Stimulated activated CD4-positive, alpha-beta T cell treated with anti-CD3 and anti-CD28 coated beads, TNF-alpha, amount 100 ng/mL, for 48 hours (primary cell): ENCODE results near the gene TLCD3B.
"Not testable (repeated sequence)": the region's sequence is repeated elsewhere in the genome, so short reads cannot be mapped to it uniquely, and the experiment has no call there.

Experiments used
- DNase-seq, 3 donors: peaks; one replicate each; pipeline ENCODE4 v3.0.0-alpha.2; 2020; ENCODE audit warnings: low read depth in 3 of 3

The TLCD3B gene

GRCh38 chr16:30025574-30025973, 5.5 kb downstream of the TLCD3B start:
- no peak for DNase-seq

- DNase-seq, result no peak
Observed at GRCh38 chr16:30025156-30025555, 5.9 kb downstream of the TLCD3B start.

- DNase-seq, result no peak
Observed at GRCh38 chr16:30024451-30024850, 6.6 kb downstream of the TLCD3B start.

DNA sequence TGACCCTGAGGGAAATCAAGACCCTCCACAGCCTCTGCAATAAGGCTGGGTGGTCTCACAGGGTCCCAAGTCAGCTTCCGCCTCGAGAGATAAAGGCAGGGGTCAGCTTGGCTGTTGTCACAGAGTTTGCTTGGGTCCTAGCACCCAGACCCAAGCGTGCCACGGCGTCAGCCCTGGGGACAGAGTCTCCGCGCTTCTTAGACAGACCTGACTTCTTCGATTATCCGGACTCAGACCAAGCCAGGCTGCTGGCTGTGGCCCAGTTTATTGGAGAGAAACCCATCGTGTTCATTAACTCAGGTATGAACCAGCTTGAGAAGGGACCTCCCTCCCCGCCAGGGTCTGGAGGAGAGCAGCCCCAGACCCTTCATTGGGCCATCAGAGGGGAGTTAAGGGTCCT, 7.5 kb downstream of the TLCD3B start:
- no peak for DNase-seq

DNA sequence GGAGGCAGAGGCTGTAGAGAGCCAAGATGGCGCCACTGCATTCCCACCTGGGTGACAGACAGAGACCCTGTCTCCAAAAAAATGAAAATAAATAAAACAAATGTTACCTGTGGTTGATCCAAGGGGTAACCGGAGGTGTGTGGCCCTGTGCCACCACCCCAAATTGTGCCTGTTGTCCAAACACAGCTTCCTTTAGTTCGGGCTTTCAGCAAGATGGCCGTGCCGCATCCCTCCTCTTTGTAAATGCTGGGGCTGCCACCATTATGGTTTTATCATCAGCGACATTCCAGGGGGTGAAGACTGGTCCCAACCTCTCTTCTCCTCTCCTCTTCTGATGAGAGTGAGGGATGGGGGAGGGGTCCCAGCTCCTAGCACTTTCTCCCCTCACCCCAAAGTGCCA, 8.2 kb downstream of the TLCD3B start, which contains the start of gene C16orf92:
Gene C16orf92, plus strand, starts transcription at position 312 of the 400 bp plus-strand sequence. CDS start 143 bp downstream, outside the sequence.
- DNase-seq, result no peak

DNA sequence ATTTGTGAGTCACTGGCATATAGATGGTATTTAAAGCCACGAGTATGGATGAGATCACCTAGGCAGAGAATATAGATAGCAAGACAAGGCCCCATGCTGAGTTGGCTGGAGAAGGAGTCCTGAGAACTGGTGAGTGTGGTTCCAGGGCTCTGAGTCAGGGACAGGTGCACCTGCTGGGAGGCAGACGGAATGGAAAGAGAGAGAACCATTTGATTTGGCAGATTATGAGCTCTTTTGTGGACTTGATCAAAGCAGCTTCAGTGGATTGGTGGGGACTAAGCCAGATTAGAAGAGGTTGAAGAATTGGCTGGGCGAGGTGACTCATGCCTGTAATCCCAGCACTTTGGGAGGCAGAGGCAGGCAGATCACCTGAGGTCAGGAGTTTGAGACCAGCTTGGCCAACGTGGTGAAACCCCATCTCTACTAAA, 12.3 kb downstream of the TLCD3B start:
- no peak for DNase-seq

DNA sequence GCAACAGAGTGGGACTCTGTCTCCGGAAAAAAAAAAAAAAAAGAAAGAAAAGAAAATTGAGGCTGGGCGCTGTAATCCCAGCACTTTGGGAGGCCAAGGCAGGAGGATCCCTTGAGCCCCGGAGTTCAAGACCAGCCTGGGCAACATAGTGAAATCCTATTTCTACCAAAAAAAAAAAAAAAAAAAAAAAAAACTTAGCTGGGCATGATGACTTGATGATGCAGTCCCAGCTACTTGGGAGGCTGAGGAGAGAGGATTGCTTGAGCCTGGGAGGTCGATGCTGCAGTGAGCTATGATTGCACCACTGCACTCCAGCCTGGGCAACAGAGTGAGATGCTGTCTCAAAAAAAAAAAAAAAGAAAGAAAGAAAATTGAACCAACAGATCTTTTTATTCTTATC, 13.1 kb downstream of the TLCD3B start:
- DNase-seq, result not testable (repeated sequence)

DNA sequence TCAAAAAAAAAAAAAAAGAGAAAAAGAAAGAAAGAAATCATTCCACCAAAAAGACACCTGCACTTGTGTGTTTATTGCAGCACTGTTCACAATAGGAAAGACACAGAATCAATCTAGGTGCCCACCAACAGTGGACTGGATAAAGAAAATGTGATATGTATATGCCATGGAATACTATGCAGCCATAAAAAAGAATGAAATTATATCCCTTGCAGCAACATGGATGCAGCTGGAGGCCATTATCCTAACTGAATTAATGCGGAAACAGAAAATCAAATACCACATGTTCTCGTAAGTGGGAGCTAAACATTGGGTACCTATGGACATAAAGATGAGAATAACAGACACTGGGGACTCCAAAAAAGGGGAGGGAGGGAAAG, 13.8 kb downstream of the TLCD3B start:
- no peak for DNase-seq

GRCh38 chr16:30016555-30017276, 14.4 kb downstream of the TLCD3B start:
- DNase-seq, result no peak

GRCh38 chr16:30015450-30015849, 15.6 kb downstream of the TLCD3B start:
- not testable (repeated sequence) for DNase-seq

DNA sequence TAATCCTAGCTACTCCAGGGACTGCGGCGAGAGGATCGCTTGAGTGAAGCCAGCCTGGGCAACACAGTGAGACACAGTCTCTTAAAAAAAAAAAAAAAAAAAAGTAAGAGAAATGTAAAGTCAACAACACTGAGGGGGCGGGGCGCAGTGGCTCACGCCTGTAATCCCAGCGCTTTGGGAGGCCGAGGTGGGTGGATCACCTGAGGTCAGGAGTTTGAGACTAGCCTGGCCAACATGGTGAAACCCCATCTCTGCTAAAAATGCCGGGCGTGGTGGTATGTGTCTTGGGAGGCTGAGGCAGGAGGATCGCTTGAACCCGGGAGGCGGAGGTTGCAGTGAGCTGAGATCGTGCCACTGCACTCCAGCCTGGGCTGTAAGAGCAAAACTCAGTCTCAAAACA, 18.5 kb downstream of the TLCD3B start:
- DNase-seq, result not testable (repeated sequence)

DNA sequence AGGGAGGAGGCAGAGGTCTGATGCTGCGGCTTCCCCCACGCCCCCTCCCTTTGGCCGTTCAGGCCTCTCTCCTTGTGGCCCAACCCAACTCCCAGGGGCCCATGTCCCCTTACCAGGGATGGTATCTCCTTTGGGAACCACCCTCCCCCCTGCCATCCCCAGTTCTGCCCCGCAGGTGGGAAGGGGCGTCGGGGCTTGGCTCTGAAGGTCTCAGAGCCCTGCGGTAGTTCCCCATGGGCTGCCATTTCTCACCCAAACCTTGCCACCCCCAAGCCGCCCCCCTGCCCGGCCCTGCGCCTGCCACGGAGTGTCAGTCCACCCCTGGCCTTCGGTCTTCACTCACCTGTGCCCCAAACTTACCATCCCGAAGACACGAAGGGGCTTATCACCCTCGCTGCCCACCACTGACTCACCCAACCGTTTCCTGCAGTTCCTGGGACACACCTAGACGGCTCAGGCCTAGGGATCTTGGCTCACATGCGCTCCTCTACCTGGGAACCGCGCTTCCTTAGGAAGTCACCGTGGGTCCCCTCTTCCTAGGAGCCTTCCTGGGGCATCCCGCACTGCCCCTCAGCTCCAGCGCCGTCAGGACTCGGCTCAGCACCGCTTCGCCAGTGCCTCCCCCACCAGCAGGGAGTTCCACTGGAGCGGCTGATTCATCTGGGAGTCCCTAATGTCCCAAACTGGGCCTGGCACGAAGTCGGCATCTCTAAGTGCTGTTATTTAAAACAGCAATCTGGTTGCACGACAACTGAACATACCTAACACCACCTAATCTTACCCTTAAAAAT, 19.2 kb downstream of the TLCD3B start:
- DNase-seq, result no peak

GRCh38 chr16:30010844-30011713, 20.0 kb downstream of the TLCD3B start, which contains the start of gene DOC2A:
DOC2A (minus strand) TSS chr16:30011027; CDS start chr16:30010222, 805 bp downstream.
- peak in 1 of 3 donors; percentile 33 for DNase-seq

DNA sequence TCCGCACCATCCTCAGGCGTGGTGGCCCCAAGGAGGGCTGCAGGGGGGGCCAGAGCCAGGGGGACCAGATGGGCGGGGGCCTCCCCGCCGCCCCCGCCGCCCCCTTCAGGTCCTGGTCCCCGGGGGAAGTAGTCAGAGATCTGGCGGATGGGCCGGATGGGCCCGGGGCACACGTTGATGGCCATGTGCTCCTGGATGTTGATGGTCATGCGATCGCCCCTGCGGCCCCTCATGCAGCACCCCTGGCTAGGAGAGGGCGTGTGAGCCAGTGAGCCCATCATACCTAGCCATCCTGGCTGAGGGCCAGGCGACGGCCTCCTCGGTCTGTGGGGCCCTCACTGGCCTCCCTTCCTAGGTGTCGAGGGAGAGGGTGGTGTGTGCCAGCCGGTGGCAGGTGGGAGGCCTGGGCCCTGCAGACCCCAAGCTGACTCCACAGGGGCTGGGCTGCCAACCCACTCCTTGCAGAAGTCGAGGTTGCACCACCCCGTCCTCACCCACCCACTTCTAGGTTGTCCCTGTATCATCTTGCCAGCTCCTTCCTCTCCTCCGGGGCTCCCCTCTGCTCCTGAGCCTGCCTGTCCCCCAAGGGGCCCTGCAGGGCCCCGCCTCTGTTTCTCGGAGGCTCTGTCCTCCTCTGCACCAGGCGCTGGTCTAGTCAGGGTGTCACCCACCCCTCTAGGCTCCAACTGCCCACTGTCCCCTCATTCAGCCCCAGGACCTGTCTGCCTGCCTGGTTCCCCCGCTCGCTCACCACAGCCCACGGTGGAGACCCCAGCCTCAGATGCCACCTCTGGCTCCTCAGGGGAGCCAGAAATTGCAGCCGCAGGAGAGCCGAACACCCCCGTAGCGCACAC, 20.9 kb downstream of the TLCD3B start:
- DNase-seq, result no peak

DNA sequence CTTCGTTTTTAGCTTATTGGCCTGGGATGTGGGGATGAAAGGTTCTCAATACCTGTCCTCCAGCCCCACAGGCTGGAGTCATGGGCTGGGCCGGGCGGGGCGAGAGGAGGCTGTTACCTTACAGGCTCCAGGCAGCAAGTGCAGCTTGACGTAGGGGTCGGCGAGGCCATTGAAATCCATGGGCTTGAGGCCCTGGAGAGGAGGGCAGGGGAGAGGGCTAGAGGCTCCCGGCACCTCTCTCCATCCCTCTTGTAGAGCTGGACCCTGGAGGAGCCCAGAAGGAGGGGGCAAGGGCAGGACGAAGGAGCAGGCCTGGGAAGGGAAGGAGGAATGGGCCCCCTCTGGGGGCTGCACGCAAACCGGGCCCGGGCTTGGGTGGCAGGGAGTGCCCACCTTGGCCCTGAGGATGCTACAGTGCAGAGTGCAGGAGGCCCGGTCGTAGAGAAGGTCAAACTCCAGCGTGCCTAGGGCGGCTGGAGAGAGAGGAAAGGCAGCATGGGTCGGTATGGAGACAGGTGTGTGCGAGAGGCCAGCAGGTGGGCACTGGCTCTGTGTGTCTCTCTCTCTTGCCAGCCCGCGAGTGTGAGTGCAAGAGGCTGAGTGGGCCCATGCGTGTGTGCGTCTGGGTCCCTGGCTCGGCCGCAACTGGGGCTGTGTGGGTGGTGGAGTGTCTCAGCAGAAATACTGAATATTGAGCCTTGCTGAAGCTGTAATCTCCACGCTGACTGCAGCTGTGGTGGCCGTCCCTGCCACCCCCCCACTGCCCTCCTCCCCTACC, 21.8 kb downstream of the TLCD3B start:
- DNase-seq, result no peak

DNA sequence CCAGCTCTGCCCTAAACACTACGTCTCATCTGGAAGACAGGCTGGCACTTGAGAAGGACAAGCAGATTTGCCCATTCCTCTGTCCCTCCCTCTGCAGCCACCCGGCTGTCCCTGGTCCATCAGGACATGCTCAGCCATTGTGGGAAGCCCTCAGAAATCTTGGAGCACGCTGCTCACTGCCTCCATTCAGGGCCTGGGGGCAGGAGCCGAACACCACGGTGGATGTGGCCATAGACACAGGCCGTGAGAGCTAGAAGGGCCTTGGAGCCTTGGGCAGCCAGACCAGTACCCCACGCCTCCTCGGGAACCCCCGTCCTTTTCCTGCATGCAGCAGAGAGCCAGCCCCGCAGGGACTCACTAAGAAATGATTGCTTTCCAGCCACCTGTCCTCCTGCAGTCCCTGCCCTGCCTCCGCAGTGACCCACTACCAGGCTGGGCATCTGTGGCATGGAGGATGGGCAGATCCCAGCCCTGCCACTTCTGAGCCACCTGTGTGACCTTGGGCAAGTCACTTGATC, 23.6 kb downstream of the TLCD3B start:
- no peak for DNase-seq

- DNase-seq, result no peak
Observed at GRCh38 chr16:30006659-30007377, 24.3 kb downstream of the TLCD3B start.

- no peak for DNase-seq
Observed at GRCh38 chr16:30006095-30006473, 25.0 kb downstream of the TLCD3B start.

DNA sequence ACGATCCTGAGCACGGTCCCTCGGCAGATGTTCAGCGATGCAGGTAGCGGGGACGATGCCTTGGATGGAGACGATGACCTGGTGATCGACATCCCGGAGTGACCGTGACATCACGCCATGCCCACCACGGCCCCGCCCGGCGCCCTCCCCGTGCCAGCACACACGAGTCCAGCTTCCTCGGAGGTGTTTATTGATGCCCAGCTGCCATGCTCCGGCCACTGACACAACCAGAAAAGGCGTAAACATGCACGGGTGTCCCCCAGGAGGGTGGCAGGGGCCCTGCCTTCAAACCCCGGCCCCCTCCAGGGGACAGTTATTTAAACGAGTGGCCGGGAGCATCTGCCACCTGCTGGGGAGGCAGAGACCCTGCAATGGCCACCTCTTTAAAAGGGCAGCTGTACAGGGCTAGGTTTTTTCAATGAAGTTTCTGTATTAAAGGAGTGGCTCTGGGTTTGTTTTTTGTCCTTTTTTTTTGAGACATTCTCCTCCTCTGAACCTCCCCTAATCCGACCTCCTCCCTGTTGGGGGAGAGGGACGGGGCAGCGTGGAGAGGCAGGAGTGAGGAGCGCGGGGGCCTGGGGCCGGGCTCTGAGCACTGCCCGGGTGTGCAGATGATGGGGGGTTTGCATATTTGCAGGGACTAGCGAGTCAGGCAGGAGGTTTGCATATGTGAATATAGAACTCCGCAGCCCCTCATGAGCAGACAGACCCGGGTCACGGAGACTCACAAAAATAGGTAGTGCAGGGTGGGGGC, 25.6 kb downstream of the TLCD3B start:
- DNase-seq, result no peak
